ENCODE results near the gene PTPN2.
"Not testable (repeated sequence)": the region's sequence is repeated elsewhere in the genome, so short reads cannot be mapped to it uniquely, and the experiment has no call there.

The PTPN2 gene

GRCh38 chr18:12883684-12884405 is at the start of gene PTPN2:
PTPN2 (minus strand) TSS chr18:12884237; CDS start chr18:12884141, 96 bp downstream.
- peak; percentile 92 for DNase-seq (ENCODE audit: low spot score)

DNA sequence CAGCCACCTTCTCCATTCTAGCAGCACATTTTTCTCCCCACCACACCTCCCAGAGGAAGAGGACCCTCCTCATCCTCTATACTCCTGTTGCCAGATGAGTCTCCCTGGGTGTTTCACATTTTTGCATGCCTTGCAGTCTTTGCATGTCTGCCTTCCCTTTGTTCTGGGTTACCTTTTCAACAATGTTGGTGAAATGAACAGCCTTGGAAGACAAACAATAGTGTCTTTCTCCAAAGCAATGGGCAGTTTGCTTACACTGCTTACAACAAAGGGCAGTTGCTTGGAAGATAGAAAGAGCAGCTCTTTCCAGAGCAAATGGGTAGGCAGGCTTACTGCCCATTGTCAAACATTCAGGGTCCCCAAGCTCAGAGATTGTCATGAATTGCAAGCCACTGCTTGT is 49.3 kb upstream of the PTPN2 start:
- no peak for DNase-seq (ENCODE audit: low spot score)

GRCh38 chr18:12930908-12931307 is 46.9 kb upstream of the PTPN2 start:
- DNase-seq (ENCODE audit: low spot score), result no peak

DNA sequence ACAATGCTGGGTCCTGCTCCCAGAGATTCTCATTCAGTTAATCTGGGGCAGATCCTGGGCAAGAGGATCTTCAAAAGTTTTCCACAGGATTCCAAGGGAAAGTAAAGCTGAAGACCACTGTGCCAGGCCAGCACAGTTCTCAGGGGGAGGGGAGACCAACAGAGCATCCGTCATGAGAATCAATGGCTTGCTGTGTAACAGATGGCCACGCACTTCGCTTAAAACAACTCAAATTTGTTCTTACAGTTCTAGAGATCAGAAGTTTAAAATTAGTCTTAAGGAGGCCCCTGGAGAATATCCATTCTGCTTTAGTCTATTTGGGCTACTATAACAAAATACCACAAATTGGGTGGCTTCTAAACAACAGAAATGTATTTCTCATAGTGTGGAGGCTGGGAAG is 46.3 kb upstream of the PTPN2 start:
- DNase-seq (ENCODE audit: low spot score), result no peak

- DNase-seq (ENCODE audit: low spot score), result no peak
These were observed 45.5 kb upstream of the PTPN2 start for GRCh38 chr18:12929477-12930083.

GRCh38 chr18:12928641-12929040 is 44.6 kb upstream of the PTPN2 start:
- DNase-seq (ENCODE audit: low spot score), result no peak

GRCh38 chr18:12928206-12928605 is 44.2 kb upstream of the PTPN2 start:
- DNase-seq (ENCODE audit: low spot score), result no peak

GRCh38 chr18:12924616-12925015 is 40.6 kb upstream of the PTPN2 start:
- no peak for DNase-seq (ENCODE audit: low spot score)

GRCh38 chr18:12922266-12922665 is 38.2 kb upstream of the PTPN2 start:
- no peak for DNase-seq (ENCODE audit: low spot score)

GRCh38 chr18:12921178-12921577 is 37.1 kb upstream of the PTPN2 start:
- DNase-seq (ENCODE audit: low spot score), result no peak

GRCh38 chr18:12911929-12912703 is 28.1 kb upstream of the PTPN2 start:
- no peak for DNase-seq (ENCODE audit: low spot score)

GRCh38 chr18:12911025-12911928 is 27.2 kb upstream of the PTPN2 start:
- no peak for DNase-seq (ENCODE audit: low spot score)

GRCh38 chr18:12908706-12909105 is 24.7 kb upstream of the PTPN2 start:
- DNase-seq (ENCODE audit: low spot score), result no peak

DNA sequence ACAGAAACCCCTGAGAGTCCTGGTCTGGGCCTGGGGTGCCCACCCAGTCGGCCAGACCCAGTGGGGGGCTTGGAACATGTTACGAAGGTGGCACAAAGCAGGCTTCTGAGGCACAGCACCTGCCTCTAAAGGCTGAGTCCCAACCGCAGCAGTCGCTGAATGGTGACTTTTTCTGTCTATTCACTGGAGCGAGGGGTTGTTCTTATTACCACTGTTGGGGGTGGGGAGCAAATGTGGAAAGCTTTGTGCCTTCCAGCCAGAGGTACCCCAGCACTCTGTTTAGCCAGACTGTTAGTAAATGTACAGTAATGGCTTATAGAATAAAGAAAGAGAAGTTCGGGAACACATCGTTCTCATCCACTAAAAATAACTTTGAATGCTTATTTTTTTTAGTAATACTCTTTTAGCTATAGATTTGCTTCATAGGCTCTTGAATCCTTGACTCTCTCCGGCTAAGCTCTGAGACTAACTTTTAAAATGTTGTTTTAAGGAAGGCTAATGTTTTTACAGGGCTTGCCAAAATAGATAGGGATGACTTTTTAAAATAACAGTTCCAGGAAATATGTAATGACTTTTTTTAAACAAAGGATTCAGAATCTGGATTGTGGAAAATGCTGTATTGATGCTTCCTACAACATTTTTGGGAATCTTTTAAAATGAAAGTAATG is 23.4 kb upstream of the PTPN2 start:
- no peak for DNase-seq (ENCODE audit: low spot score)

DNA sequence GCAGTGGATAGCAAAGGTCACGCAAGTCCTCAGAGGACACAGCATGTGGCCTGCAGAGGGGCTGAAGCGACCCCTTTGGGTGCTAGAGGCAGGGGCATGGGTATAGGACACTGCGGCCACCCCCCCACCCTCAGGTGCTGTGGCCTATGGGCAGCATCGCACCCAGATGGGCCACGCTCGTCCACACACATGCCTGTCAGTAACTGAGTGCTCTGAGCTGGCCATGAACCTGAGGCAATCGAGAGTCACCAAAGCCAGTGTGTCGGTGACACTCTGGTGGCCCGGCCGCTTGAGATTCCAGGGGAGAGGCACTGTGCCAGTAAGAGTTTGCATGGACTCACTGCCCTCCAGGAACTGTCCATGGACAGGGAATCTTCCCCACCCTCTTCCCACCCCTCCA is 22.7 kb upstream of the PTPN2 start:
- no peak for DNase-seq (ENCODE audit: low spot score)

DNA sequence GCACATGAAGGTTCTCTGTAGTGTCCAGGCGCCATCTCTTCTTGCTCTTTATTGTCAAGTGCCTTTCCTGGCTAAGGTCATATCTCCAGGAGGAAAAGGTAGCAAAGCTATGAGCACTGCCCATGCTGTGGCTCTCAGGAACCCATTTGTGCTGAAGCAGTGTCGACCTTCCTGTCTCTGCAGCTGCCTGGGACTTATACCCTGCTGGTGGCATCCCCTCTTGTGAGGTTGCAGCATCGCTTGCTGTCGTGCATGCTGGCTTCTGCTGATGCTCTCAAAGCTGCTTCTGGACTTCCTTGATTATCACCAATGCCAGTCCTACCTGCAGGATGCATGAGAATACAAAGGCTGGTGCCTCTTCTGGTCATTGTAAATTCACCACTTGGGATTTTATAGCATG is 22.1 kb upstream of the PTPN2 start:
- no peak for DNase-seq (ENCODE audit: low spot score)

- DNase-seq (ENCODE audit: low spot score), result no peak
These were observed 20.0 kb upstream of the PTPN2 start for GRCh38 chr18:12904012-12904516.

GRCh38 chr18:12901208-12901607 is 17.2 kb upstream of the PTPN2 start:
- not testable (repeated sequence) for DNase-seq (ENCODE audit: low spot score)

GRCh38 chr18:12896784-12897333 is 12.8 kb upstream of the PTPN2 start:
- not testable (repeated sequence) for DNase-seq (ENCODE audit: low spot score)

DNA sequence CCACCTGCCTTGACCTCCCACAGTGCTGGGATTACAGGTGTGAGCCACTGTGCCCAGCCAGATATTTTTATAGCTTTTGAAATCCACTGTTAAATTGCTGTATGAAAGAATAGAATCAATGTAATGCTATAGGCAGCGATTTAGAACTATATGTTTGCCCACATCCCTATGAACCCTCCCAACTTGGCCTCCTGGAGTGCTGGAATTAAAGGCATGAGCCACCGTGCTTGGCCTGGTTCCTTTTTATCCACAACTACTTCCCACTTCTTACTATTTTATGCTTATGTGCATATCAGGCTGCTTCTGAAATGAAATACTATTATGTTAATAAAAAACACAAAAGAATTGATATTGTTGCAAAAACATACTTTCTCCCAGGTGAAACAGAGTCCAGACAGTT is 11.6 kb upstream of the PTPN2 start:
- DNase-seq (ENCODE audit: low spot score), result no peak

- DNase-seq (ENCODE audit: low spot score), result no peak
These were observed 11.0 kb upstream of the PTPN2 start for GRCh38 chr18:12895014-12895413.

Measured in ecto neural progenitor cell (in vitro differentiated cells).